Activated T-cell treated with anti-CD3 and anti-CD28 coated beads, Interleukin-2, amount 50 U/mL, for 1 hour (primary cell): Measurements from ENCODE around the gene NANOS3.
A peak's percentile ranks its signal among the peaks of the same experiment; 100 is the strongest.

Source experiments
- DNase-seq: peaks from one replicate; pipeline ENCODE4 v3.0.0-alpha.2; 2020

The NANOS3 gene

GRCh38 chr19:13864667-13865570 is 12.0 kb upstream of the NANOS3 start:
- DNase-seq = no peak

GRCh38 chr19:13865571-13866462 is 11.1 kb upstream of the NANOS3 start:
- DNase-seq = peak; percentile 49

GRCh38 chr19:13866463-13867046 is 10.4 kb upstream of the NANOS3 start:
- no peak for DNase-seq

GRCh38 chr19:13868663-13869062 is 8.3 kb upstream of the NANOS3 start:
- no peak for DNase-seq

GRCh38 chr19:13869281-13869680 is 7.7 kb upstream of the NANOS3 start:
- no peak for DNase-seq

- no peak for DNase-seq
Measured at GRCh38 chr19:13870873-13871272, 6.1 kb upstream of the NANOS3 start.

DNA sequence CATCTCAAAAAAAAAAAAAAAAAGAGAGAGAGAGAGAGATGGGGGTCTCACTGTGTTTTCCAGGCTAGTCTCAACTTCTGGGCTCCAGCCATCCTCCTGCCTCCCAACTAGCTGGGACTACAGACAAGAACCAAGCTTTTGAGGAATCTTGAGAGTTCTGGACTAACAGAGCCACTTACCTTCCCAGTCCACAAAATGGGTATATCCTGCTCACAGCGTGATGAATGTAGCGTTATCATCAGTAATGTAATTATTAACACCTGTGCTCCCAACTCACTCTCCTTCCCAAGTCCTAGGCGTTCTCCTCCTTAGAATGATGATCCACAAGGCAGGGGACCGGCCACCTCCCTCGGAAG is 4.6 kb upstream of the NANOS3 start:
- no peak for DNase-seq

GRCh38 chr19:13872695-13873389 is 4.1 kb upstream of the NANOS3 start:
- DNase-seq = peak; percentile 57

DNA sequence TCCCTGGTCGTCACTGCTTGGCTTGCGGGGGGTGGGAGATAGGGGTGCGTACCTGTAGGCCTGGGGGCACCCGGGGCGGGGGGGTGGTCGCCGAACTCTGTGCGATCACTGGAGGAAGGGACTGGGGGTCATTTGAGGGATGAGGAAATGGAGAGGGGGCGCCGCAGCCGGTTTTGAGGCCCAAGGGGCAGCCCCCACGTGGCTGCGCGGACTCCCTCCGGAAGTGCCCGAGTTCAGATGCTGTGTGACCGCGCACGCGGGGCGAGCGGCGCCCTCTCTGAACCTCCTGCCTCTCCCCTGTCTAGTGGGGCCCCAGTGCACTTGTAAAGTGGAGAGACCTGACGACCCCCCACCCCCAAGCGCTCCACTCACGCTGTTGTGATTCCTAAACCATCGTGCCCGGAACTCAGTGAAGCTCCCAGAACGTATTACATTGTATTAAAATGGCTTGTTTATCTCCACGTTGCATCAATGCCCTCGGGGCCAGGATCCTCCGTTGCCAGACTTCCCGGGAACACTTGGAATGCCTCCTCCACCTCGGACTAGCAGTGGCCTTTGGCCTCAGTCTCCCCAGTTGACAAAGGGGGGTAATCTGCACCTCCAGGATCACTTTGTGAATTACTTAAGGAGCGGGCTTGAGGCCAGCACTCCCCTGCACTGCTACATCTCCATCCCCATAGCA is 3.0 kb upstream of the NANOS3 start:
- DNase-seq = no peak

DNA sequence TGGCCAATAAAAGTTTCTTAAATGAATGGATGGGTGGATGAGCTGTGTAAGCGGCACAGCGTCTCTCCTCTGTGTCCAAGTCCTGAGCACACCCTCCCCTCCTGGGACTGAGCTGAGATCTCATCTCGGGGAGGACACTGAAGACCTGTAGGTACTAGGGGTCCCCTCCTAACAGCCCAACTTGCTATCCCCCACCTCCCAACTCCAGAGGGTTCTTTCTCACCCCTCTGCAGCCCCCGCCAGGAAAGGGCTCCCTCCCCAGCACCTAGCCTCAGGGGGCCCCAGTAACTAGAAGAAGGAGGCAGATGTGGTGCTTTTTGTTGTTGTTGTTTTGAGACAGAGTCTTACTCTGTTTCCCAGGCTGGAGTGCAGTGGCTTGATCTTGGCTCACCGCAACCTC is 1.1 kb upstream of the NANOS3 start:
- DNase-seq = no peak

DNA sequence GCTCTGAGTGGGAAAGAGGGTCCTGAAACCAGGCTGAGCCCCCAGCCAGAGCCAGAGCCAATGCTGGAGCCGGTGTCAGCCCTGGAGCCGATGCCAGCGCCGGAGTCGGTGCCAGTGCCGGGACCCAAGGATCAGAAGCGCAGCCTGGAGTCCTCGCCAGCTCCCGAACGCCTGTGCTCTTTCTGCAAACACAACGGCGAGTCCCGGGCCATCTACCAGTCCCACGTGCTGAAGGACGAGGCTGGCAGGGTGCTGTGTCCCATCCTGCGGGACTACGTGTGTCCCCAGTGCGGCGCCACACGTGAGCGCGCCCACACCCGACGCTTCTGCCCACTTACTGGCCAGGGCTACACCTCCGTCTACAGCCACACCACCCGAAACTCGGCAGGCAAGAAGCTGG is 369 bp downstream of the NANOS3 start:
- DNase-seq = no peak

GRCh38 chr19:13880059-13881043 is 3.4 kb downstream of the NANOS3 start:
- DNase-seq = peak; percentile 99

DNA sequence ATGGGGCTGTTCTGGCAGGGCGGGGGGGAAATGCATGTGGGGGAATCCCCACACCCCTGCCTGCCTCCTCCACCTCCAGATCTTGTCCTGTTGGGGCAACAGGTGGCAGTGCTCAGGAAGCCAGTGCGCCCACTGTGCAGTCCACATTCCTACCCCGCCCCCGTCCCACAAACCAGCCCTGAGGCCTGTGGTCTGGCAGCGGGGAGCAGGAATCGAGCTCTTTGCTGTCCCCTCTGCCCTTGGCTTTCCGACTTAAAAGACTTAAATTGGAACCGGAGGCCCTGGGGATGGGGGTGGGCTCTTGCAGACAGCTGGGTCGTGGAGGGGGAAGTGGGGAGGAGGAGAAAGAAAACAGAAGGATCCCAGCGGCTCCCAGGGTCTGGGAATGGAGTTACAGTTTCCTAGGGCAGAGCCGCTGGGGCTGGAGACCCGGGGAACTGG is 4.3 kb downstream of the NANOS3 start:
- DNase-seq = no peak

GRCh38 chr19:13881692-13882418 is 4.9 kb downstream of the NANOS3 start:
- peak; percentile 41 for DNase-seq

GRCh38 chr19:13882419-13882795 is 5.5 kb downstream of the NANOS3 start:
- DNase-seq = no peak

- no peak for DNase-seq
Measured at GRCh38 chr19:13882836-13883235, 5.9 kb downstream of the NANOS3 start.

GRCh38 chr19:13883516-13884064 is 6.7 kb downstream of the NANOS3 start:
- DNase-seq = no peak

DNA sequence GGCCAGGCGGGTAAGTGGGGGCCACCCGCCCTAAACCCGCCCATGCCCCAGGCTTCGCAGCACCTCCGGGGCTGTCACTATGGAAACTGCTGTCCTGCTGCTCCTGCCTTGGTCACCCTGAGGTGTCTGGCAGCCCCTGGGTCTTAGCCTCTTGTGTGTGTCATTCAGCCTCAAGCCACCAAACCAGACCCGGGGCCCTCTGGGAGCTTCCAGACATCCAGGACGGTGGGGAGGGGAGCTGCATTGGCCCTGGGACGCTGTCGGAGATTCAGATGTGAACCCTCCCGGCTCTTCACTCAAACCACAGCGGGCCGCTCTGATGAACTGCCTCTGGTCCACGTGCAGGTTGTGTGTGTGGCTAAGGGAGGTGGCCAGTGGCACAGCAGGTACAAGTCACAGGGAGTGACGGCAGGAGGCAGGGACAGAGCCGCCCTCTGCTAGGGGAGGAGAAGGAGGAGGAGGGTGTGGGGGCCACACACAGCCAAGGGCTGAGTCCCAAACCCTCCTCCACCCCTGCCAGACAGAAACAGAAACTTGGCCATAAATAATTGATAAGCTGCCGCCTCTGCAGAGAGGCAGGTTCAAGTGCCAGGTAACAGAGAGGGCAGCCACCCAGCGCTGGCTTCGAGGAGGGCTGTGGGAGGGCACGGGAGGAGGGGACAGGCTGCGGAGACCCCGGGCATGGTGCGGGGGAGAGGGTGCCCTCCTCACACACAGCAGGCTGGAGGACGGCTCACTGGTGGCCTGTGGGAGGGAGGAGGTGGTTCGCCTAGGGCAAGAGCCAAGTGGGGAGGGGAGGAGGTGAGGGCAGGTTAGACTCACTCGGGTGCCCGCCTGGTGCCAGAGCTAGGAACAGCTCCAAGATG is 8.0 kb downstream of the NANOS3 start:
- DNase-seq = no peak

GRCh38 chr19:13885826-13886365 is 9.0 kb downstream of the NANOS3 start:
- DNase-seq = no peak
